Ishikawa (cell line): ENCODE data around the gene TXNIP.

Experiments
- CEBPB ChIP-seq: IDR thresholded peaks from 2 replicates; pipeline ENCODE4 v1.6.1; 2012
- CREB1 ChIP-seq: IDR thresholded peaks from 2 replicates; pipeline ENCODE4 v1.6.1; 2012; ENCODE audit warnings: low read depth
- TCF12 ChIP-seq: IDR thresholded peaks from 2 replicates; pipeline ENCODE4 v1.6.1; 2012; ENCODE audit warnings: low read depth
- TEAD4 ChIP-seq: IDR thresholded peaks from 2 replicates; pipeline ENCODE4 v1.6.1; 2012
- TF ChIP-seq, protein P1 (sequence below): IDR thresholded peaks from 2 replicates; pipeline ENCODE4 v1.6.1; 2012

DNA sequence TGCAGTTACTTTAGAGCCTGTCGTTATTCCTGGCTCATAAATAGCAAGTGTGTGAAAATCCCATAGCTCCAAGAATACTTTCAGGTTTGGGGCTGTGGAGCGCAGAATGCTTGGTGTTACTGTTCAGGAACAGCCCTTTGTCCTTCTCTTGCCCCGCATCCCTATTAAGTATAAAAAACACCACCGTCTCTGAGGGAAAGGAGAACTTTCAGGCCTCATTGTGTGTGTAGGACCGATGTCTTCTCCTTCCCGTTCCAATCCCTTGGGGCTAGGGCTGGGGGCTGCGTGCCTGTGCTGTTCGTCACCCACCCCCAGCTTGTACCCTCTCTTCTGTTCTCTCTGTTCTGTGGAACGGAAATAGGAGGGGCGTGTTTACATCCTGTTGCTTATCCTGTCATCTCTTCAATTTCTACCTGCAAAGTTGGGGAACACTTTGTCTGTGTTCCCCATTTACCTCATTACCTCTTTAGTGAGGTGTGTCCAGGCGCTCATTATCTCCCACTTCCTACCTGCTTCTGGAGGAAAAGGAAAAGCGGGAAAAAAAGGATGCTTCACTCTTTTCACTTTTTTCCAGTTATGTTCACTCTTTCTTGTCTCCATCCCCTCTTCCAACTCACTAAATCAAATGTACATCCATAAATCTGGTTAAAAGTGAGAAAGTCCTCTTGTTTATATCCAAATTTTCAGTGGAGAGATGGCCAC, 788 bp upstream of the TXNIP start:
- TF ChIP-seq, protein P1, sequence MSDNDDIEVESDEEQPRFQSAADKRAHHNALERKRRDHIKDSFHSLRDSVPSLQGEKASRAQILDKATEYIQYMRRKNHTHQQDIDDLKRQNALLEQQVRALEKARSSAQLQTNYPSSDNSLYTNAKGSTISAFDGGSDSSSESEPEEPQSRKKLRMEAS: no peak
- TF ChIP-seq TCF12: no peak
- no peak for TF ChIP-seq CEBPB
- no peak for TF ChIP-seq CREB1
- TF ChIP-seq TEAD4: no peak
